Measurements from ENCODE around the gene TAB2. TPM values are rescaled to one million over a fixed set of nuclear protein-coding genes. Genes with fewer than 3 reads are reported as not detected.
A peak's percentile ranks its signal among the peaks of the same experiment; 100 is the strongest.

The TAB2 gene
- total RNA-seq, 2 donors from 2014 or later = 118 to 125 TPM

DNA sequence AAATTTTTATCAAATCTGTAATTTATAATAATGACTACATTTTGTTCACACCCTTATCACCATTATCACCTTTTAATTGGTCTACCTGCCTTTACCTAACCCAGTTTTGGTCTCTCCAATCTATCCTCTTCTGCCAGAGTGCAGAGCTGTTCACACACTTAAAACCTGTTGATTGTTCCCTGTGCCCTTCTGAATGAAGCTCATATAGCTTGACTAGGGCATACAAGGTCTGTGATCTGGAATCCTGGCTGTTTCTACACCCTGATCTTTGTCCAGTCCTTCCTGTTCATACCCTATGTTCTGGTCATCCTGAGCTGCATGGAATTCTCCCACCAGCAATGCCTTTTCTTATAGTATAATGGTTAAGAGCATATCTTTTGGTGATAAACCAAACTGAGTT is 53.6 kb downstream of the TAB2 start:
- Mint-ChIP-seq H3K4me1 (ENCODE audit: low read depth) (peaks cover 59% of the 10 kb centered on the region), H3K4me3 (peak overlapping the region in 1 of 2 donors; percentile 3), H3K9me3 (no peaks in the 10 kb centered on the region), H3K27ac (peak overlapping the region; percentile 7), H3K27me3 (ENCODE audit: low read depth) (no peaks in the 10 kb centered on the region), H3K36me3 (ENCODE audit: insufficient read depth in 2 of 2) (peaks cover 13 to 24% of the 10 kb centered on the region in 2 donors)
- DNase-seq (no peak), ATAC-seq (replicated peaks in 1 of 2) (no peak)

DNA sequence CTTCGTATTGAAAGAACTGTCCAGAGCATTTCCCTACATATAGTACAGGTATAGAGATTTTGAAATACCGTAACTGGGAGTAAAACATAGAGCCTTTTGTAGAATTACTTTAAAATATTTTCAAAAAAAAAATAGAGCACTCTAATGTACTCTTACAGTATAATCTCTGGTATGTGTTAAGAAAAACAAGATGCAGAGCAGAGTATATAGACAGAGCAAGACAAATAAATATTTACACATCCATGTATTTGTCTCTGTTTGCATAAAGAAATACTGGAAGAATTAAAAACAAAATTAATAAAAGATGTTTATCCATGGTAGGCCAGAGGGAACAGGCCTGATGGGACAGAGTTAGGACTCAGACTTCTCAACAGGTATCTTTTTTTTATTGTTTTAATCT is 54.5 kb downstream of the TAB2 start:
- Mint-ChIP-seq H3K9me3 (no peaks in the 10 kb centered on the region), H3K4me3 (no peak overlapping the region), H3K27ac (no peak overlapping the region), H3K36me3 (ENCODE audit: insufficient read depth in 2 of 2) (peaks cover 16 to 31% of the 10 kb centered on the region in 2 donors), H3K4me1 (ENCODE audit: low read depth) (peaks cover 68% of the 10 kb centered on the region), H3K27me3 (ENCODE audit: low read depth) (no peaks in the 10 kb centered on the region)
- no peak for ATAC-seq (replicated peaks in 1 of 2)
- no peak for DNase-seq

DNA sequence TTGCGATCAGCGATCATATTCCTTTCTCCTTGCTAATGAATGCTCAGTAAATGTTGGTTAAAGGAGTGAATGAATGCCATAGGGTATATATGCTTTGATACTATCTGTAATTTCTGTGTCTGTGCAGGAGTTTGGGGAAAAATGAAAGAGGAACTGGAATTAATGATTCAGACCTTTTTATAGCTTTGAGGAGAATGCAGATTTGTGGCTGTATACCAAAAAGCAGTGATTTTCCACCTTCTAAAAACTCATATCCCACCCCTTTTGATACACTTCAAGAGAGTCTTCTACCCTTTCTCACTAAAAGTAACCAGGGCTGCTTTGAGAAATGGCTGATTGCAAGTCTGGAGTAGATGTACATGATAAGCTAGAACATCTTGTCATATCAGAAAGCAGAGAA is 56.0 kb downstream of the TAB2 start:
- Mint-ChIP-seq H3K27me3 (ENCODE audit: low read depth) (no peaks in the 10 kb centered on the region), H3K36me3 (ENCODE audit: insufficient read depth in 2 of 2) (peaks cover 20 to 37% of the 10 kb centered on the region in 2 donors), H3K4me3 (no peak overlapping the region), H3K4me1 (ENCODE audit: low read depth) (peaks cover 72% of the 10 kb centered on the region), H3K27ac (peak overlapping the region; percentile 32), H3K9me3 (no peaks in the 10 kb centered on the region)
- DNase-seq (no peak), ATAC-seq (replicated peaks in 1 of 2) (no peak)

DNA sequence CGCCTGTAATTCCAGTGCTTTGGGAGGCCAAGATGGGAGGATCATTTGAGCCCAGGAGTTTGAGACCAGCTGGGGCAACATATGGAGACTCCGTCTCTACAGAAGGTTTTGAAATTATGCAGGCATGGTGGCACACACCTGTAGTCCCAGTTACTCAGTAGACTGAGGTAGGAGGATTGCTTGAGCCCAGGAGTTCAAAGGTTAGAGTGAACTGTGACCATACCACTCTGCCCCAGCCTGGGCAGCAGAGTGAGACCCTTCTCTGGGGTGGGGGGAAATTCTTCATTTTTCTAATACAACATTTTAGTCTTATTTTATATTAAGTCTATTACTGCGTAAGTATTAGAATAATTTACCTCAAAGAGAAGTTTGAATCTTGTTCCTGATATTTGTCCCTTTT is 62.5 kb downstream of the TAB2 start:
- Mint-ChIP-seq H3K27ac (peak overlapping the region; percentile 81), H3K4me1 (ENCODE audit: low read depth) (peaks cover 71% of the 10 kb centered on the region), H3K36me3 (ENCODE audit: insufficient read depth in 2 of 2) (peaks cover 27 to 70% of the 10 kb centered on the region in 2 donors), H3K27me3 (ENCODE audit: low read depth) (no peaks in the 10 kb centered on the region), H3K9me3 (peaks cover 0 to 2% of the 10 kb centered on the region in 2 donors), H3K4me3 (peak overlapping the region in 1 of 2 donors; percentile 31)
- DNase-seq (no peak), ATAC-seq (replicated peaks in 1 of 2) (no peak)

DNA sequence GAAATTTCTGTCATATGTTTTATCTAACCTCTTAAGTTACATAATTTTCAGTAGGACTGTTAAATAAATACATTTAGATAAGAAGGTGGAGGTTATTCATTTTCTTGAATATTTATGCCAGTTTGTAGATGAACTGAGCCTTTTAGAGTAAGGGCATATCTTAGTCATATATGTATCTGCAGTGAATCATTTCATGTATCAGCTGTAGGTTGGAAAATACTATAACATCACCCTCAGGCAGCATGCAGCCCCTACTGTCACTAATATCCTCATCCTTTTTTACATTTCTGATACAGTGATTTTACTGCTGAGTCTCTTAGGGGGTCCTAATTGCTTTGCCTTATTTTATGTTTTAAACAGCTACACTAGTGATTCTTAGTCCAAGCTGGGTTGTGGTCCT is 63.0 kb downstream of the TAB2 start:
- DNase-seq = no peak
- peak; percentile 97 for ATAC-seq (replicated peaks in 1 of 2)
- Mint-ChIP-seq H3K9me3 (peaks cover 0 to 2% of the 10 kb centered on the region in 2 donors), H3K36me3 (ENCODE audit: insufficient read depth in 2 of 2) (peaks cover 24 to 72% of the 10 kb centered on the region in 2 donors), H3K27me3 (ENCODE audit: low read depth) (no peaks in the 10 kb centered on the region), H3K27ac (peak overlapping the region; percentile 41), H3K4me3 (no peak overlapping the region), H3K4me1 (ENCODE audit: low read depth) (peaks cover 66% of the 10 kb centered on the region)

DNA sequence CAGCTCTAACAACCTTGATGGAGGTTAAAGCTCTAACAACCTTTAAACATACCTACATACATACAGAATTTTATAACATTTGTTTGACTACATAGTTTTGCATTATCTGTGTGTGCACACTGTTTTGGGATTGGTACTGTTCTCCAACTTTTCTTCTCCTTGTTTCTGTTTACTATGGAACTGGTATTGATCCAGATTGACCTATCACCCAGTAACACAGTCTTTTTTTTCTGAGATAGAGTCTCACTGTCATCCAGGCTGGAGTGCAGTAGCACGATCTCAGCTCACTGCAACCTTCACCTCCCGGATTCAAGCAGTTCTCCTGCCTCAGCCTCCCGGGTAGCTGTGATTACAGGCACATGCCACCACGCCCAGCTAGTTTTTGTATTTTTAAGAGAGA is 65.9 kb downstream of the TAB2 start:
- H3K4me3 Mint-ChIP-seq = no peak overlapping the region
- H3K4me1 Mint-ChIP-seq (ENCODE audit: low read depth) = peaks cover 71% of the 10 kb centered on the region
- peaks cover 32 to 84% of the 10 kb centered on the region in 2 donors for H3K36me3 Mint-ChIP-seq (ENCODE audit: insufficient read depth in 2 of 2)
- peak overlapping the region; percentile 51 for H3K27ac Mint-ChIP-seq
- DNase-seq (no peak), ATAC-seq (replicated peaks in 1 of 2) (no peak)
- peaks cover 8% of the 10 kb centered on the region in 2 donors for H3K9me3 Mint-ChIP-seq
- H3K27me3 Mint-ChIP-seq (ENCODE audit: low read depth) = no peaks in the 10 kb centered on the region

DNA sequence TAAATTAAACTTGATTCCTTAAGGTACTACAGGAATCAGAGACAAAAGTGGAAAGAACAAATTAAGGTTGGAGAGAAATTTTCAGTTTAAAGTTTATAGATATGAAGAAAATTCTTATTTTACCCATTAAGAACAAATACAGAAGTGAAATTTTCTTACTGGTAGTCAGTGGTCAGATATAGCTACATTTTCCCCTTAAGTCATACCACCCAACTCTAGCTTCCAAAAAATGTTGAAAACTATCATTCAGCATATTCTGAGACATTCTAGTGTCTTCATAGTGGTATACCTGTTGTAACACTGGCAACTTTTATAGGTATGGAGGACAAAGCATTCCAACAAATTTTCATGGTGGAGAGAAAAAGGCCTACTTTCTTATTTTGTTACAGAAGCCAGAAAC is 67.0 kb downstream of the TAB2 start:
- DNase-seq (no peak), ATAC-seq (replicated peaks in 1 of 2) (no peak)
- peak overlapping the region; percentile 55 for H3K27ac Mint-ChIP-seq
- no peaks in the 10 kb centered on the region for H3K27me3 Mint-ChIP-seq (ENCODE audit: low read depth)
- H3K4me1 Mint-ChIP-seq (ENCODE audit: low read depth) = peaks cover 72% of the 10 kb centered on the region
- H3K9me3 Mint-ChIP-seq = peaks cover 8% of the 10 kb centered on the region in 2 donors
- H3K36me3 Mint-ChIP-seq (ENCODE audit: insufficient read depth in 2 of 2) = peaks cover 24 to 76% of the 10 kb centered on the region in 2 donors
- no peak overlapping the region for H3K4me3 Mint-ChIP-seq

DNA sequence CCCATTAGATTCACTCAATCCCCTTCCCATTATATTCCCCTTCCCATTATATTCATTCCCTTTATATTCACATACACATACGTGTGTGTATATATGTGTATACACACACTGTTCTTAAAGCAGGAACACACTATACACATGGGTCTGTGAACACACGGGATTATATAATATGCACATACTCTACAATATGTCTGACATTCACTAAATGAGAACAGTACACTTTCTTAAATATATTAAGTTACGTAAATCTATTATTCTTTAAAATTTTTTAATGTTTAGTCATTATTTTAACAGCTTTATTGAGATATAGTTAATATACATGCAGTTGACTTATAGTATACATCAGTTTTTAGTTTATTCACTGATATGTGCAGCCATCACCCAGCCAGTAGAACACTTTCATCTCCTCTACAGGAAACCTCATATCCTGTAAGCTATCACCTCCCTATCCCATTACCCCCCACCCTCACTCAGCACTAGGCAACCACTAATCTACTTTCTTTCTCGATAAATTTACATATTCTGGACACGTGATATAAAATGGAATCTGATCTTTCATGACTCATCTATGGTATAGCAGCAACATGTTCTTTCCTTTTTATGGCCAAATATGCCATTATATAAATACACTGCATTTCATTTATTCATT is 68.6 kb downstream of the TAB2 start:
- Mint-ChIP-seq H3K27ac (peak overlapping the region; percentile 83), H3K4me3 (no peak overlapping the region), H3K9me3 (peaks cover 8% of the 10 kb centered on the region in 2 donors), H3K27me3 (ENCODE audit: low read depth) (no peaks in the 10 kb centered on the region), H3K4me1 (ENCODE audit: low read depth) (peaks cover 72% of the 10 kb centered on the region), H3K36me3 (ENCODE audit: insufficient read depth in 2 of 2) (peaks cover 27 to 78% of the 10 kb centered on the region in 2 donors)
- ATAC-seq (replicated peaks in 1 of 2) (no peak), DNase-seq (no peak)

DNA sequence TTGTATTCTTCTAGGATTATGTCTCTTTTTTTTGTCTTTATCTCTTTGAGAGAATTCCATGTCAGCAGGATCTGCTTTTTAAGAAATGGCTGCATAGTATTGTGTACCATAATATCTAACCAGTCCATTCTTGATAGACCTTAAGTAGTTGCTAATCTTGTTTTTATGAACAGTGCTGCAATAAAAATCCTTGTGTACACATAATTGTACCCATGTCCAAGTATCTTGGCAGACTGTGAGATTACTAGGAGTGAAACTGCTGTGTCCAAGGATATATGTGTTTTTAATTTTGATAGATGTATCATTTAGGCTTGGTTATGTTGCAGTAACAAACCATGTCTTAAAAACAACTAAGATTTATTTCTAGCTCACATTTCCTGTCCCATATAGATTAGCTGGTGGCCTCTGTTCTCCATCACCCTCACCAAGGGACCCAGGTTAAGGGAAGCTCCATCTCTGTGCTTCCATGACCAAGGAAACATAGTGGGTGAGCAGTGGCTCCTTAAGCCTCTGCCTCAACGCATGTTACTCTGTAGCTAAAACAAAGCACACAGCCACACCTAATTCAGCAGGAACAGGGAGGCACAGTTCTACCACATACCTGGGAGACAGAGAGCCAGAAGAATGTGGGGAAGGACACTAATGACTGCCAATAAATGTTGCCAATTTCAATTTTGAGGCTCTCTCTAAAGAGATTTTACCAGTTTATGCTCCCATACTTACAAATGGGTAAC is 70.4 kb downstream of the TAB2 start:
- Mint-ChIP-seq H3K36me3 (ENCODE audit: insufficient read depth in 2 of 2) (peaks cover 32 to 74% of the 10 kb centered on the region in 2 donors), H3K4me3 (no peak overlapping the region), H3K27ac (no peak overlapping the region), H3K27me3 (ENCODE audit: low read depth) (no peaks in the 10 kb centered on the region), H3K4me1 (ENCODE audit: low read depth) (peaks cover 80% of the 10 kb centered on the region), H3K9me3 (peaks cover 8% of the 10 kb centered on the region in 2 donors)
- DNase-seq (no peak), ATAC-seq (replicated peaks in 1 of 2) (no peak)

DNA sequence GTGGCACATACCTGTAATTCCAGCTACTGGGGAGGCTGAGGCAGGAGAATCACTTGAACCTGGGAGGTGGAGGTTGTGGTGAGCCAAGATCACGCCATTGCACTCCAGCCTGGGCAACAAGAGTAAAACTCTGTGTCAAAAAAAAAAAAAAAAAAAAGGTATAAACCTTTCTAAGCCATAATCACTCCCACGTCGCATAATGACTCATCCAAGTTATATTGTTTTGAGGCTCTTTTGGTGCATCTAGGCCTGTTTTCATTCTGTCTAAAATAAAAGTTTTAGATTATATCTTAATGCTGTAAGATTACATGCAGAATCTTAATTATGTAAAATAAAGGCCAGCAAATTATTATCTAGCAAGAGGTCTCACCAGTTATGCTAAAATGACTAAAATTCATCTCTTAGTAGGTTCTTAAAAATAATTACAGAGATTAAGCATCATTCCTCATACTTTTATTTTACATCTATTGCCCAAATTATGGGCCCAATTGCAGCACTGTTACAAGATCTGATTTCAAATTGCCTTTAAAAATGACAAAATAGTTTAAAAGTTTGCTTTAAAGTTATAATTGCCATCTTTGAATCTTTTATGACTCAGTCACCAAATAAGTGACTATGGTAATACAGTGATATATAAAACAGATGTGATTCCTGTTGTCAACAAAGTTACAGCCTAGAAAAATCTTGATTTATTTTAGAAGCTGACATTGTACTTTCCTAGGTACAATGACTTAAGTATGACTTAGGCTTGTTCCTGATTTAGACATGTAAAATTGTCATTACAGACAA is 72.2 kb downstream of the TAB2 start:
- peaks cover 6 to 8% of the 10 kb centered on the region in 2 donors for H3K9me3 Mint-ChIP-seq
- DNase-seq = peak in 1 of 2 donors; percentile 14
- H3K27ac Mint-ChIP-seq = peak overlapping the region; percentile 63
- peak; percentile 22 to 55 for ATAC-seq (replicated peaks in 1 of 2)
- H3K4me3 Mint-ChIP-seq = no peak overlapping the region
- H3K4me1 Mint-ChIP-seq (ENCODE audit: low read depth) = peaks cover 84% of the 10 kb centered on the region
- no peaks in the 10 kb centered on the region for H3K27me3 Mint-ChIP-seq (ENCODE audit: low read depth)
- H3K36me3 Mint-ChIP-seq (ENCODE audit: insufficient read depth in 2 of 2) = peaks cover 28 to 66% of the 10 kb centered on the region in 2 donors

DNA sequence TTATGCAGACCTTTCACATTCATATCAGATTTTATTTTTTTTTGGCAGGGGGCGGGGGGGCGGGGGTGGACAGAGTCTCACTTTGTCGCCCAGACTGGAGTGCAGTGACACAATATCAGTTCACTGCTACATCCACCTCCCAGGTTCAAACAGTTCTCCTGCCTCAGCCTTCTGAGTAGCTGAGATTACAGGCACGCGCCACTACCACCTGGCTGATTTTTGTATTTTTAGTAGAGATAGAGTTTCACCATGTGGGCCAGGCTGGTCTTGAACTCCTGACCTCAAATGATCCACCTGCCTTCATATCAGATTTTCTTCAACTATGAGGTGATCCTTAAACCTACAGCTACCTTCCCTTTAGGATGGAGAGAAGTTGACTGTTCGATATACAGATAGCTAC is 74.6 kb downstream of the TAB2 start:
- peak overlapping the region; percentile 88 for H3K27ac Mint-ChIP-seq
- H3K36me3 Mint-ChIP-seq (ENCODE audit: insufficient read depth in 2 of 2) = peaks cover 26 to 61% of the 10 kb centered on the region in 2 donors

DNA sequence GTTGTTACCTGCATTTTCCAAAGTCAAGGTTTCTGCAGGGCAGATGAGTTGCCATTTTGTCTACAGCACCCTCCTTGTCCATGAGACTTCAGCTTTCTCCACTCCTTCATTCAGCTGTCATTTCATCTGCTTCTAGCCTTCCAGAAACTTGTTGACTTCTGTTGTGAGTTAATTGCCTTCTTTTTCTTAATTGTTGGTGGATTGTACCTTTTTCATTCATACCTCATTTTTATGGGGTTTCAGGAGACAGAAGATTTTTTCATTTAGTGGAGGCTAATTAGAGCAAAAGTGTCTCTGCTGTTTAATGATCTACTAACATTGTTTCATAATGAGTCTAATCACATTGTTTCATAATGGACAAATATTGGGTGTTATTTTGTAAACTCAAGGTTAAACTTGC is 75.0 kb downstream of the TAB2 start:
- Mint-ChIP-seq H3K36me3 (ENCODE audit: insufficient read depth in 2 of 2) (peaks cover 26 to 61% of the 10 kb centered on the region in 2 donors), H3K9me3 (no peaks in the 10 kb centered on the region), H3K4me3 (peak overlapping the region; percentile 5 to 71), H3K27ac (peak overlapping the region; percentile 88), H3K4me1 (ENCODE audit: low read depth) (peaks cover 81% of the 10 kb centered on the region), H3K27me3 (ENCODE audit: low read depth) (no peaks in the 10 kb centered on the region)
- DNase-seq = no peak
- no peak for ATAC-seq (replicated peaks in 1 of 2)

More for the DNA sequence above, 74.6 kb downstream of the TAB2 start:
- Mint-ChIP-seq H3K4me1 (ENCODE audit: low read depth) (peaks cover 82% of the 10 kb centered on the region), H3K4me3 (peak overlapping the region in 1 of 2 donors; percentile 71), H3K27me3 (ENCODE audit: low read depth) (no peaks in the 10 kb centered on the region), H3K9me3 (peaks cover 0 to 2% of the 10 kb centered on the region in 2 donors)
- ATAC-seq (replicated peaks in 1 of 2) (no peak), DNase-seq (no peak)
